ENCODE data around the gene PIK3AP1.

GRCh38 chr10:96714031-96714590 is 6.2 kb downstream of the PIK3AP1 start:
- TF ChIP-seq CTCF (IDR thresholded peaks at IDR 0.05) (no peak), POLR2AphosphoS5 (IDR thresholded peaks at IDR 0.05) (no peak), POLR2A (IDR thresholded peaks at IDR 0.05; ENCODE audit: low read depth) (no peak), EP300 (IDR thresholded peaks at IDR 0.05) (no peak)
